ENCODE measurements around the gene CCNA1.

CCNA1 gene

DNA sequence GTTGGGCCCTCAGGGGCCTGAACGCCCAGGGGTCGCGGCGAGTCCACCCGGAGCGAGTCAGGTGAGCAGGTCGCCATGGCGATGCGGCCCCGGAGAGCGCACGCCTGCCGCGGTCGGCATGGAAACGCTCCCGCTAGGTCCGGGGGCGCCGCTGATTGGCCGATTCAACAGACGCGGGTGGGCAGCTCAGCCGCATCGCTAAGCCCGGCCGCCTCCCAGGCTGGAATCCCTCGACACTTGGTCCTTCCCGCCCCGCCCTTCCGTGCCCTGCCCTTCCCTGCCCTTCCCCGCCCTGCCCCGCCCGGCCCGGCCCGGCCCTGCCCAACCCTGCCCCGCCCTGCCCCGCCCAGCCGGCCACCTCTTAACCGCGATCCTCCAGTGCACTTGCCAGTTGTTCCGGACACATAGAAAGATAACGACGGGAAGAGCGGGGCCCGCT is at the start of gene CCNA1:
TSS of gene CCNA1 (plus strand) at position 390 of the 439 bp plus-strand sequence. CDS start 562 bp downstream, outside the sequence.
- no peak within 1 kb of the TSS for H3K27ac ChIP-seq
- TF ChIP-seq, protein P1, sequence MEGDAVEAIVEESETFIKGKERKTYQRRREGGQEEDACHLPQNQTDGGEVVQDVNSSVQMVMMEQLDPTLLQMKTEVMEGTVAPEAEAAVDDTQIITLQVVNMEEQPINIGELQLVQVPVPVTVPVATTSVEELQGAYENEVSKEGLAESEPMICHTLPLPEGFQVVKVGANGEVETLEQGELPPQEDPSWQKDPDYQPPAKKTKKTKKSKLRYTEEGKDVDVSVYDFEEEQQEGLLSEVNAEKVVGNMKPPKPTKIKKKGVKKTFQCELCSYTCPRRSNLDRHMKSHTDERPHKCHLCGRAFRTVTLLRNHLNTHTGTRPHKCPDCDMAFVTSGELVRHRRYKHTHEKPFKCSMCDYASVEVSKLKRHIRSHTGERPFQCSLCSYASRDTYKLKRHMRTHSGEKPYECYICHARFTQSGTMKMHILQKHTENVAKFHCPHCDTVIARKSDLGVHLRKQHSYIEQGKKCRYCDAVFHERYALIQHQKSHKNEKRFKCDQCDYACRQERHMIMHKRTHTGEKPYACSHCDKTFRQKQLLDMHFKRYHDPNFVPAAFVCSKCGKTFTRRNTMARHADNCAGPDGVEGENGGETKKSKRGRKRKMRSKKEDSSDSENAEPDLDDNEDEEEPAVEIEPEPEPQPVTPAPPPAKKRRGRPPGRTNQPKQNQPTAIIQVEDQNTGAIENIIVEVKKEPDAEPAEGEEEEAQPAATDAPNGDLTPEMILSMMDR (conservative IDR thresholded peaks at IDR 0.05): no peak
- TF ChIP-seq ZFX (IDR thresholded peaks at IDR 0.05): no peak

DNA sequence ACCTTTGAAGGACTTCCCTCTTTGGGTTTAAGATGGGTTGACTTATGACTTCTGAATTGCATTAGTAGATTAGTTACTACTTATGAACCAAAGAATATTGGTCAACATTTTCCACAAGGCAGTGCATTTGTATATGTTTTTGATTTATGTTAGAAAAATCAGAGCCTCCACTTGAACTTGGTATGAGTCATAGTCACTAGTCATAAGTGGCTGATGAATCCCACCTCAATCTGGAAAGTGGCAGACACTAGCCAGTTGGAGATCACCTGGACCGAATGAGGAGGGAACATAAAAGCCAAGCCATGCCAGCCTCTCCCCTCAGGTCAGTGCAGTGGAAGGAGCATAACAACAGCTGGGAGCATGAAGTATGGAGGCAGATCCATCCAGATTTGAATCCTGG is 46.8 kb upstream of the CCNA1 start:
- no peak for TF ChIP-seq ZFX (IDR thresholded peaks at IDR 0.05)
- TF ChIP-seq, protein P1 (conservative IDR thresholded peaks at IDR 0.05): no peak
- H3K27ac ChIP-seq: no peak overlapping the region

DNA sequence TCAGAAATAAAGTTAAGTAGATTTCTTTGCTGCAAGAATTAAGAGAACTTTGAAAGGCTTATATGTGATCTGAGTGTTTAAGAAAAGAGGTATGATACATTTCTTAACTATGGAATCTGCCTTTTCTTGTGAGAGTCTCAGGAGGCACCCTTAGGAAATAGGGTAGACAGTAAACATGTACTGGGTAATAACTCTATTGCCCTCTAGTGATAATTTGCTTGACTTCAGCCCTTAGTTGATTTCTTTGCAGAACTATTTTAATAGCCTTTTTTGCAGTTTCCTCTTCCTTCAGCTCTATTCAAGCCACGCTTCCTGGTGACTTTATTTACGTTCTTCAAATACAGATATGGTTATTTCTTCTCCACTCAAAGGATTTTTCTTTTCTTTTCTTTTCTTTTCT is 37.0 kb upstream of the CCNA1 start:
- no peak for TF ChIP-seq ZFX (IDR thresholded peaks at IDR 0.05)
- TF ChIP-seq, protein P1 (conservative IDR thresholded peaks at IDR 0.05): peak; percentile 79
- no peak overlapping the region for H3K27ac ChIP-seq

DNA sequence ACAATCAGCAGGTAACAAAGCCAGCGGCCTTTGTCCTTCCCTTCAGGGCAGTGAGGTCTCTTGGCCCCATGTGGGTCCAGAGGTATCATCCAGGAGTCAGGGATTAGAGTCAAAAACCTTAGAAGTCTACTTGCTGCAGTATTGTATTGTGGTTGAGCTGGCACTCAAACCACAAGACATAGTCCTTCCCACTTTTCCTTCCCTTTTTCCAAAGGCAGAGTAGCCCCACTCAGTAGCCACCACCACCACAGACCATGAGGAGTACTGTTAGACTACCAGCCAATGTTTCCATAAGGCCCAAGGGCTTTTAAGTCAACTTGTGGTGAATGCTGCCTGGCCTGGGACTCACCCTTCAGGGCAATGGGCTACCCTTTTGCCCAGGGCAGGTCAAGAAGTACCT is 27.1 kb upstream of the CCNA1 start:
- TF ChIP-seq, protein P1 (conservative IDR thresholded peaks at IDR 0.05): no peak
- no peak for TF ChIP-seq ZFX (IDR thresholded peaks at IDR 0.05)
- H3K27ac ChIP-seq: no peak overlapping the region

DNA sequence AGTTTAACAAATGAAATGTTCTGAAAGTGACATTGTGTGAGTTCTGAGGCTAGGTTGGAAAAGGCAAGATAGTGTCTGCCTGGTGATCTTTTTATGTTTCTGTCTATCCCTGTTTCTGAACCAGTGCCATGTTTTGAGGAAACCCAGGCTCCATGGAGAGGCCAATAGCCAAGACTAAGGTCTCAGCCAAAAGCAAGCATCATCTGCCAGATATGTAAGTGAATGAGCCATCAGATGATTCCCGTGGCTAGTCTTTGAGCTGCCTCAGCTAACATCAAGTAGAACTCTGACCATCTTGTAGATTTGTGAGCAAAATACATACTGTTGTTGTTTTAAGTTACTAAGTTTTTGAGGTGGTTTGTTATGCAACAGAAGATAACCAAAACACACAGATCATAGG is 19.6 kb upstream of the CCNA1 start:
- H3K27ac ChIP-seq: no peak overlapping the region
- no peak for TF ChIP-seq ZFX (IDR thresholded peaks at IDR 0.05)
- TF ChIP-seq, protein P1 (conservative IDR thresholded peaks at IDR 0.05): no peak

DNA sequence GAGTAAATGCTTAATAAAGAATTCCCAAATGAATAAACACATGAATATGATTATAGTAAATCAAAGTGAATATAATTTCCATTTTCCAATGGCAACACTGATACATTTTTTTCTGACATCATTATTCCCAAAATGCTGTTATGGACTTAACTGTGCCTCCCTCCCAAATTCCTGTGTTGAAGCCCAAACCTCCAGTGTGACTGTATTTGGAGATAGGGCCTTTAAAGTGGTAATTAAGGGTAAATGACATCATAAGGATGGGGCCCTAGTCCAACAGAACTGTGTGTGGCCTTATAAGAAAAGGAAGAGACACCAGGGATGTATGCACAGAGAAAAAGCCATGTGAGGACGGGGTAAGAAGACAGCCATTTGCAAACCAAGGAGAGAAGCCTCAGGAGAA is 19.1 kb upstream of the CCNA1 start:
- H3K27ac ChIP-seq: no peak overlapping the region
- no peak for TF ChIP-seq ZFX (IDR thresholded peaks at IDR 0.05)
- TF ChIP-seq, protein P1 (conservative IDR thresholded peaks at IDR 0.05): no peak

DNA sequence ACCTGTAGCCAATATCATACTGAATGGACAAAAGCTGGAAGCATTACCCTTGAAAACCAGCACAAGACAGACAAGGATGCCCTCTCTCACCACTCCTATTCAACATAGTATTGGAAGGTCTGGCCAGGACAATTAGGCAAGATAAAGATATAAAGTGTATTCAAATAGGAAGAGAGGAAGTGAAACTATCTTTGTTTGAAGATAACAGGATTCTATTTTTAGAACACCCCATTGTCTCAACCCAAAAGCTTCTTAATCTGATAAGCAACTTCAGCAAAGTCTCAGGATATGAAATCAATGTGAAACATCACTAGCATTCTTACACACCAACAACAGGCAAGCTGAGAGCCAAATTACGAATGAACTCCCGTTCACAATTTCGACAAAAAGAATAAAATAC is 17.8 kb upstream of the CCNA1 start:
- TF ChIP-seq ZFX (IDR thresholded peaks at IDR 0.05): no peak
- TF ChIP-seq, protein P1 (conservative IDR thresholded peaks at IDR 0.05): no peak
- H3K27ac ChIP-seq: no peak overlapping the region
